NOMO-1 treated with DMSO at 0.1 percent for 48 hours (cell line): ENCODE results near the gene NSL1.
"Not testable (repeated sequence)": the region's sequence is repeated elsewhere in the genome, so short reads cannot be mapped to it uniquely, and the experiment has no call there.

Experiments
- DNase-seq: peaks from one replicate; lab custom pipeline; 2025; ENCODE audit not compliant: unreplicated experiment; lab: John Stamatoyannopoulos, UW

NSL1 gene

GRCh38 chr1:212752252-212752933, 39.2 kb downstream of the NSL1 start:
- DNase-seq, result peak; percentile 83

DNA sequence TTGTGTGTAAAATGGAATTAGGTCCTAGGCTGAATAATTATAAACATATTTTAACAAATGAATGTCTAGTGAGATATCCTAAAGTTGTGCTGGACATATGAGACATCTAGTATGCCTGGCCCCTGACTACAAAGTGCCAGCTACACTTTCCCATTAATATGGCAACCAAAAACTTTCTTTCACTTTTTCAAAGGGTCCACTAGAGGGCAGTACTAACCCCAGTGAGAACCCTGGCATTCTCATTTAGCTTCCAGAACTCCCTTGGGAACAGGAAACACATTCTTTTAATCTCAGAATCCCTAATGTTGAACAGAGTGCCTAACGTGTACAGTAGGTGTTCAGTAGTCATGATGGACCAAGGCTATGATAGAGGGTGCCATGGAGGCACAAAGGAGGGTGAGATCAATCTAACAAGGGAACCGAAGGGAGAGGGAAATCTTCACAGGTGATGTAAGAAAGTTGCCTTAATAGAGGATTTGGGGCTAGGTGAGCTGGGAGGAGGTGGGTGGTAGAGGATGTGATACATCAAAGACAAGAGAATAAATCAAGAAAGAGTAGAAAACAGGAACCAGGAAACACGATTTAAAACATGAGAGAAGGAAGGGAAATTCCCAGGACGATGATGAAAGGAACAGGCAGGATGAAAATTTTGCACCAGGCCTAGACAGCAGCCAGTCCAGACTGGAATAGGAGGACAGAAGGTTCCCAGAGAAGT, 41.6 kb downstream of the NSL1 start:
- peak; percentile 2 for DNase-seq

- DNase-seq, result no peak
Observed at GRCh38 chr1:212746546-212746945, 45.0 kb downstream of the NSL1 start.

- no peak for DNase-seq
Observed at GRCh38 chr1:212745303-212745702, 46.3 kb downstream of the NSL1 start.

GRCh38 chr1:212743901-212744475, 47.6 kb downstream of the NSL1 start:
- no peak for DNase-seq

DNA sequence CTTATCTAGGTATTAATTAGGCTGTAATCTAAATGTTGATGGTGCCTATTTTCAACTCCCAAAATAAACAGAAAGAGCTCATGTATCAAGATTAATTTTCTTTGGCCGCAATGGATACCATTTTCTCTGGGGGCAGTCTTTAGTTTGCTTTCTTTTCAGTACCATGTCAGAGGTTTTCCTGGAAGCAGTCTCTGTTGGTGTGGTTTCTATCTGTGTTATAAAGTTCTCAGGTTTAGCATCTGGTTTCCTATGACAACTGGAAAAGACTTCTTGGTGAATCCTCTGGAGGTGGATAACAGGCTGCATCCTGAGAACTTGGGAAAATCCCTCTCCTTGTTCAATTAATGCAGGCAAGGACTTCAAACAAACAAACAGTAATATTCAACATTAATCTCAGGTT, 53.2 kb downstream of the NSL1 start:
- DNase-seq, result no peak

DNA sequence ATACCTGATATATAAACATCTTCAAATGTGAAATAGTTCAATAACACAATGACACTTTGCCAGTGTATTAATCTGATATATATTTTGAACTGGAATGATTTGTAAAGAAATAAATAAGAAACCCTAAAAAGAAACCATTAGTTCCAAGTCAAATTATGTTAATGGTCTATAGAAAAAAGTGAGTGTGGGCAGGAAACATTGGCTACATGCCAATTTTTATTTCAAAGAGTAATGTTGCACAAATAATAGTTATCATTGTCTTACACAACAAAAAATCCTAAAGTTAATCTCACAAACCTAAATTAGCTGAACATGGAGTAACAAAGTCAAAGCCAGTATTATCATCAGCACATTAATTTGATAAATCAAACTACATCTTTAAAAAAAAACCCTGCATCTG, 54.0 kb downstream of the NSL1 start:
- no peak for DNase-seq

- DNase-seq, result no peak
Observed at GRCh38 chr1:212733109-212733508, 58.5 kb downstream of the NSL1 start.

DNA sequence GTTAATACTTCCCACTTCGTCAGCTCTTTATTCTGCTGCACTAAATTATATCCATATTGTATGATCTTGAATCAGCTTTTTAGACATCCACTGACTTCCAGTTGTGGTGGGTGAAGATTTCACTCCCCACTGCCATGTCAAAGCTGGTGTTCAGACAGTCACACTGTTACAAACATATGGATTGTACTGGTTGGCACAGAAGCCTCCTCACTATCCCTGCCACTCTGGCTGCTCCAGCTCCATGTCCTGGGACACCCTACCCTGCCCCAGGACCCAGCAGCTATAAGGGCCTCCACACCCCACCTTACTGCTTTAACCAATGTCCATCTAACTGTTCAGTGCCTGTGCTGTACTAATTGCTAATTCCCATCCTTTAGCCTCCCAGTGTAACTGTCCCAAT, 59.9 kb downstream of the NSL1 start:
- no peak for DNase-seq

- DNase-seq, result no peak
Observed at GRCh38 chr1:212728606-212729005, 63.0 kb downstream of the NSL1 start.

DNA sequence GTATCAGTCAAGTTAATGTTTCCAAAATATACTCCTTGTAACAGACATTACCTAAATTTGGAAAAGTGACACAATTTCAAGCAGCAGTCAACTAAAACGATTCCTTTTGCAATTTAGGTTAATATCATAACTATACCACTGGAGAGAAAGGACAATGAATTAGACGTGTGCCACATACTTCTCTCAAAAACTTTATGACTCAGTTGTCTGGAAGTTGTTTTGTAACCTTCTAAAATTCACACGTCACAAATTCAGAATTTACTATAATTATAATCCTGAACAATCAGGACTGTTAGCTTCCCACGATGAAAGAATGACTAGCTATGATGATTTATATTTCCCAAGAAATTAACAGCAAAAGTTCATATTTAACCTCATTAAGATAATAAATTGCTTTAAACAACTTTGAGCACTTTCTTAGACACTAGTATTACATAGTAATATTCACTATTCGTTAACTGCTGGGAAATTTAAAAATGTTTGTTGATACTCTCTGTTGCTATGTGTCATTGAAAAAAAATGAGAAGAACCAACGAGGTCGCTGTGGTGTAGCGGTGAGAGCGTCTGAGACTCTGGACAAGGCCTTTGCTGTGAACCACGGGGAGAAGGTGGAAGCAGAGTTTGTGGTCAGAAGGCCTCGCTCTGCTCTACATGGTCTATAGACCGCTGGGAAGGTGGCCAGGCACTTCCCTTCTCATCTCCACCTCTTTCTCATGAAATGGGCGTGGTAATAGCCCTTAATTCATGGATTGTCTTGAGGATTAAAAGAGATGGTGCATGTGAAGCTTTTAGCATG, 64.0 kb downstream of the NSL1 start:
- peak; percentile 50 for DNase-seq

GRCh38 chr1:212724679-212725078, 66.9 kb downstream of the NSL1 start:
- not testable (repeated sequence) for DNase-seq

- peak; percentile 15 for DNase-seq
Observed at GRCh38 chr1:212722270-212722957, 69.2 kb downstream of the NSL1 start.

DNA sequence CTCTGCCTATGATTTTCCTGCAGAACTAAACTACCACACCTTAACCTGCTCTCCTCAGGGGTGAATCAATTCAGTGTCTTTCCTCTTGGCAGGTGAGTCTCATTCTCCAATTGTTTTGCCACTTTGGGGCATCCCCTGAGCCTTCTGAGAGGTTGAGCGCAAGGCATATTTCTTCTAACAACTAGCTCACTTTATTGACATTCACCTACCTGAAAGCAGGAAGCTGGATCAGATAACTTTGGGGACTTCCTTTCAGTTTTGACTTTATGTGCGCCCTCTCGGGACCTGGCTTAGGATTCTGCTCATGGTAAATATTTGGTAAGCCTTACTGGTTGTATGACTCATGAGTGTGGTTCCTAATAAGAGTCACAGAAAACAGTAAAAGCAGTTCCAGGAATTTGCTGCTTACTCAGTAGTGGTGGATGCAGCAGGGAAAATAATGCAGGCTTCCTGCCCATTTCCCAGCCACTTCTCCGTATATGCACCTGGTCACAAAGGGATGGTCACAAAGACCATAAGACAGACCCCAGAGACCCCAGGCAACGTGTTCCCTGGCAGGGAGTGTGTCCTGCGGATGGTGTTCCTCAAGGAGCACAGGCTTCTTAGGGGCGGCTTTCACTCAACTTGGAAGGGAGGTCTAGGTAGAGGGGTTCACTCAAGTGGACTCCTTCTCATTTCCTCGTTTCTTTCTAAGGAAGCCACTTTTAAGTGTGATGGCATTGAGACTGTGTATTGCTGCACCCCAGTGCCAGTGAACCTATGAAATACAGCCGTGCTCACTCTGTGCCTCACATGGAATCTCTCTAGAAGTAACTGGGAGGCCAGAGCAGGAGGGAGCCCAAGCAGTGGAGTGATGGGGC, 70.0 kb downstream of the NSL1 start:
- DNase-seq, result no peak

GRCh38 chr1:212719633-212720032, 71.9 kb downstream of the NSL1 start:
- no peak for DNase-seq

- DNase-seq, result no peak
Observed at GRCh38 chr1:212718499-212718898, 73.1 kb downstream of the NSL1 start.

DNA sequence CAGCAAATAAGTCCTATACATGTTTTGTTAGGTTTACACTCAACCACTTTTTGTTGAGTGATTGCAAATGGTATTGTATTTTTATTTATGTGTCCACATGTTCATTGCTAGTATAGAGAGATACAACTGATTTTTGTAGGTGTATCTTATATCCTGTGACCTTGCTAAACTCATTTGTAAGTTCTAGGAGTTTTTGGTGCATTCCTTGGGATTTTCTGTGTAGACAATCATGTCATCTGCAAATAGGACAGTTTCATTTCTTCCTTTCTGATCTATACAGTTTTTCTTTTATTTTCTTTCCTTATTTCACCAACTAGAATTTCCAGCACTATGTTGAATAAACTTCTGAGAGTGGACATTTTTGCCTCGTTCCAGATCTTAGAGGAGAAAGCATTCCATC, 75.4 kb downstream of the NSL1 start:
- DNase-seq, result no peak

DNA sequence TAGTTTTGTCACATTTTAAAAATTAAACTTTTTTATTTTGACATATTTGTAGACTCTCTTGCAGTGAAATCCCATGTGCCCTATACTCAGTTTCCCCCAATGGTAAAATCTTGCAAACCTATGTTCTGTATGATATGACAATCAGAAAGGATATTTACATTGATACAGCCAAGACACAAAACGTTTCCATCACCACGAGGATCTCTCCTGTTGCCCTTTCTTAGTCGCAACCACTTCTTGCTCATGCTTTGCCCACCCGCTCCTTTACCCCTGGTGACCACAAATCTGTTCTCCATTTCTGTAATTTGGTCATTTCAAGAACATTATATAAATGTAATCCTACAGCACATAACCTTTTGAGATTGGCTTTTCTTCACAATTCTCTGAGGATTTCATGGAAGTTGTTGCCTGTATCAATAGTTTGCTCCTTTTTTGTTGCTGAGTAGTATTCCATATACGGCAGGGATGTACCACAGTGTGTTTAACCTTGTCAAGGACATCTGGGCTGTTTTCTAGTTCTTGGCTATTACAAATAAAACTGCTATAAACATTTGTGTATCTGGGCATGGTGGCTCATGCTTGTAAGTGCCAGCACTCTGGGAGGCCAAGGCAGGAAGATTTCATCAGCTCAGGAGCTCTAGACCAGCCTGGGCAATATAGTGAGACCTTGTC, 78.0 kb downstream of the NSL1 start:
- no peak for DNase-seq

- no peak for DNase-seq
Observed at GRCh38 chr1:212712451-212713303, 78.9 kb downstream of the NSL1 start.
